GM23338 (cell line): ENCODE data around the gene MYO9B. TPM values are rescaled to one million over a fixed set of nuclear protein-coding genes. Genes with fewer than 3 reads are reported as not detected.
A peak's percentile ranks its signal among the peaks of the same experiment; 100 is the strongest.

Source experiments
- ATAC-seq: fragments of 200-7000 bp; cut with Tn5 transposase; 3 replicates; pipeline ENCODE4 v1.9.1; 2020
- DNase-seq: peaks from one replicate; pipeline ENCODE4 v3.0.0-alpha.2; 2015; ENCODE audit warnings: low spot score
- H2AFZ ChIP-seq: fragments of 200-600 bp; sonication (generic); 2 replicates; pipeline ENCODE4 v1.8.0; 2016; ENCODE audit warnings: antibody characterized with exemption, mild to moderate bottlenecking, moderate library complexity
- H3F3A ChIP-seq: fragments of 200-600 bp; sonication (generic); replicated peaks from 2 replicates; pipeline ENCODE4 v1.8.0; 2017; ENCODE audit warnings: antibody characterized with exemption, mixed run types, low read depth
- H3K27ac ChIP-seq: fragments of 200-600 bp; sonication (generic); 2 replicates; pipeline ENCODE4 v1.6.1; 2016; ENCODE audit warnings: low read depth
- H3K27me3 ChIP-seq: fragments of 200-600 bp; sonication (generic); 2 replicates; pipeline ENCODE4 v1.8.0; 2016; ENCODE audit warnings: mild to moderate bottlenecking, mixed run types, moderate library complexity; ENCODE audit not compliant: insufficient read depth
- H3K36me3 ChIP-seq: fragments of 200-600 bp; sonication (generic); 2 replicates; pipeline ENCODE4 v1.8.0; 2016; ENCODE audit warnings: mild to moderate bottlenecking; ENCODE audit not compliant: insufficient read depth
- H3K4me1 ChIP-seq: fragments of 200-600 bp; sonication (generic); 2 replicates; pipeline ENCODE4 v1.8.0; 2016; ENCODE audit warnings: mild to moderate bottlenecking, moderate library complexity; ENCODE audit not compliant: insufficient read depth
- H3K4me2 ChIP-seq: fragments of 200-600 bp; sonication (generic); 2 replicates; pipeline ENCODE4 v1.7.1; 2017; ENCODE audit warnings: mixed run types
- H3K4me3 ChIP-seq: fragments of 200-600 bp; sonication (generic); 2 replicates; pipeline ENCODE4 v1.6.1; 2016; ENCODE audit warnings: mixed run types
- H3K79me2 ChIP-seq: fragments of 200-600 bp; sonication (generic); replicated peaks from 2 replicates; pipeline ENCODE4 v1.8.0; 2017; ENCODE audit warnings: mild to moderate bottlenecking; ENCODE audit not compliant: insufficient read depth
- H3K9me2 ChIP-seq: fragments of 200-600 bp; sonication (generic); 2 replicates; pipeline ENCODE4 v1.8.0; 2017; ENCODE audit not compliant: insufficient read depth
- H4K20me1 ChIP-seq: fragments of 200-600 bp; sonication (generic); replicated peaks from 2 replicates; pipeline ENCODE4 v1.8.0; 2017; ENCODE audit warnings: mild to moderate bottlenecking; ENCODE audit not compliant: insufficient read depth
- H3K27ac Mint-ChIP-seq: 2 replicates; pipeline ENCODE4 v1.8.0; 2020; ENCODE audit warnings: inconsistent platforms, mild to moderate bottlenecking, moderate library complexity, mixed read lengths
- H3K27me3 Mint-ChIP-seq: 3 replicates; pipeline ENCODE4 v1.8.0; 2022; ENCODE audit warnings: low read depth, mild to moderate bottlenecking, moderate library complexity, mixed read lengths, inconsistent platforms; ENCODE audit not compliant: insufficient read depth, poor library complexity
- H3K36me3 Mint-ChIP-seq: 3 replicates; pipeline ENCODE4 v1.8.0; 2021; ENCODE audit warnings: low read depth, mild to moderate bottlenecking, inconsistent platforms, moderate library complexity, mixed read lengths
- H3K4me1 Mint-ChIP-seq: 3 replicates; pipeline ENCODE4 v1.8.0; 2020; ENCODE audit warnings: mild to moderate bottlenecking, inconsistent platforms, mixed read lengths
- H3K4me3 Mint-ChIP-seq: 3 replicates; pipeline ENCODE4 v1.8.0; 2021; ENCODE audit warnings: moderate library complexity, mild to moderate bottlenecking, inconsistent platforms, mixed read lengths
- H3K9me3 Mint-ChIP-seq: 3 replicates; pipeline ENCODE4 v1.8.0; 2020; ENCODE audit warnings: moderate library complexity, mild to moderate bottlenecking, inconsistent platforms, mixed read lengths
- ETS1 ChIP-seq: IDR thresholded peaks from 2 replicates; pipeline ENCODE4 v1.6.1; 2016; ENCODE audit warnings: antibody characterized with exemption
- EZH2 ChIP-seq: fragments of 200-600 bp; sonication (generic); IDR thresholded peaks from one replicate; pipeline ENCODE4 v1.8.0; 2017; ENCODE audit warnings: antibody characterized with exemption, mild to moderate bottlenecking, low read depth; ENCODE audit not compliant: unreplicated experiment
- JUNB ChIP-seq: IDR thresholded peaks from one replicate; pipeline ENCODE4 v1.6.1; 2016; ENCODE audit warnings: antibody characterized with exemption; ENCODE audit not compliant: unreplicated experiment
- POLR2AphosphoS5 ChIP-seq: IDR thresholded peaks from 2 replicates; pipeline ENCODE4 v1.6.1; 2016; ENCODE audit warnings: antibody characterized with exemption, low read depth
- ZNF331 ChIP-seq: fragments of 250-450 bp; sonication (Bioruptor Pico); IDR thresholded peaks from 2 replicates; pipeline ENCODE4 v1.5.0; 2020; ENCODE audit warnings: low read depth, mild to moderate bottlenecking, moderate library complexity
- ZNF462 ChIP-seq: fragments of 250-450 bp; sonication (Bioruptor Pico); IDR thresholded peaks from 2 replicates; pipeline ENCODE4 v1.5.0; 2020; ENCODE audit warnings: mild to moderate bottlenecking, moderate library complexity
- polyA plus RNA-seq: library from polyadenylated mRNA; unstranded; fragments of >200 nt; fragmentation: Nextera tagmentation; extraction: Ambion mirVana; gene quantifications from 2 replicates; pipeline ENCODE4 v1.2.1, GENCODE V29; 2016
- total RNA-seq: library from RNA; depleted of rRNA; stranded (reverse); fragments of >200 nt; shearing (Covaris generic); gene quantifications from 2 replicates; pipeline ENCODE4 v1.2.3, GENCODE V29; 2014

The MYO9B gene
- total and polyA plus RNA-seq, 2 experiments from 2014 or later, result 28.7 to 61.3 TPM

GRCh38 chr19:17041976-17042375 is 33.6 kb upstream of the MYO9B start:
- ATAC-seq, result no peak
- Mint-ChIP-seq H3K4me3 (no peak overlapping the region), H3K27ac (no peak overlapping the region), H3K9me3 (peaks cover 3% of the 10 kb centered on the region; the same call in 1 of the 3 replicates), H3K4me1 (peaks cover 4% of the 10 kb centered on the region; the same call in 2 of the 3 replicates), H3K27me3 (peaks cover 10% of the 10 kb centered on the region), H3K36me3 (no peaks in the 10 kb centered on the region)
- H3K79me2 ChIP-seq, result no peaks in the 10 kb centered on the region
- DNase-seq, result no peak
- H3F3A ChIP-seq, result no peaks in the 10 kb centered on the region
- no peaks in the 10 kb centered on the region for H3K4me1 ChIP-seq
- H2AFZ ChIP-seq, result no peak overlapping the region
- no peak overlapping the region for H3K4me2 ChIP-seq
- TF ChIP-seq ZNF331 (CRISPR knock-in tag) (no peak), EZH2 (no peak), POLR2AphosphoS5 (no peak), ZNF462 (no peak), ETS1 (no peak), JUNB (no peak)
- no peaks in the 10 kb centered on the region for H3K36me3 ChIP-seq
- H3K9me2 ChIP-seq, result no peaks in the 10 kb centered on the region
- no peaks in the 10 kb centered on the region for H3K27me3 ChIP-seq
- no peak overlapping the region for H3K4me3 ChIP-seq
- 0 out of 2 replicates have a peak overlapping the region, but pooled peaks have one; percentile 39 for H3K27ac ChIP-seq
- no peaks in the 10 kb centered on the region; the same call in 1 of the 2 replicates for H4K20me1 ChIP-seq
